WTC11 (cell line): ENCODE measurements around the gene TRPV6. TPM values are rescaled to one million over a fixed set of nuclear protein-coding genes. Genes with fewer than 3 reads are reported as not detected.

Source experiments
- ATAC-seq: fragments of 200-7000 bp; cut with Tn5 transposase; 2 replicates; pipeline ENCODE4 v1.10.0; 2021; ENCODE audit warnings: mild to moderate bottlenecking, moderate library complexity
- CTCF ChIA-PET: fragments of 300-600 bp; sonication (Branson Sonifier 250); formaldehyde crosslinking; loops from one replicate; lab custom pipeline; 2021; ENCODE audit warnings: antibody characterized with exemption; lab: Charles Lee
- POLR2A ChIA-PET: fragments of 350-600 bp; sonication (Branson Sonifier 250); formaldehyde crosslinking; loops from one replicate; lab custom pipeline; 2021; ENCODE audit warnings: antibody characterized with exemption; lab: Charles Lee
- DNase-seq: peaks from one replicate; pipeline ENCODE4 v3.0.0; 2021; ENCODE audit warnings: low spot score
- H3K27ac Mint-ChIP-seq: 2 replicates; pipeline ENCODE4 v1.8.0; 2021; ENCODE audit warnings: mixed read lengths
- H3K27me3 Mint-ChIP-seq: 2 replicates; pipeline ENCODE4 v1.8.0; 2021; ENCODE audit warnings: low read depth, mild to moderate bottlenecking, moderate library complexity, mixed read lengths
- H3K36me3 Mint-ChIP-seq: 2 replicates; pipeline ENCODE4 v1.8.0; 2021; ENCODE audit warnings: mixed read lengths
- H3K4me1 Mint-ChIP-seq: 2 replicates; pipeline ENCODE4 v1.8.0; 2022; ENCODE audit warnings: mixed read lengths
- H3K4me3 Mint-ChIP-seq: 2 replicates; pipeline ENCODE4 v1.8.0; 2021; ENCODE audit warnings: mild to moderate bottlenecking, moderate library complexity, mixed read lengths
- H3K9me3 Mint-ChIP-seq: 2 replicates; pipeline ENCODE4 v1.8.0; 2021; ENCODE audit warnings: mixed read lengths
- CBFB ChIP-seq: sonication (generic); formaldehyde crosslinking; IDR thresholded peaks from 2 replicates; pipeline ENCODE4 v1.8.1; 2022; ENCODE audit warnings: mild to moderate bottlenecking, low read depth, missing genetic modification reagents
- CREB1 ChIP-seq: sonication (generic); formaldehyde crosslinking; IDR thresholded peaks from 2 replicates; pipeline ENCODE4 v1.8.0; 2023; ENCODE audit warnings: mild to moderate bottlenecking, missing genetic modification reagents
- E2F4 ChIP-seq: sonication (generic); formaldehyde crosslinking; IDR thresholded peaks from 2 replicates; pipeline ENCODE4 v1.8.1; 2022; ENCODE audit warnings: low read depth, mild to moderate bottlenecking, moderate library complexity, missing genetic modification reagents, borderline replicate concordance
- ETV6 ChIP-seq: sonication (generic); formaldehyde crosslinking; IDR thresholded peaks from 2 replicates; pipeline ENCODE4 v1.8.1; 2022; ENCODE audit warnings: mild to moderate bottlenecking, missing genetic modification reagents
- JAZF1 ChIP-seq: fragments of 250-450 bp; sonication (Bioruptor Pico); IDR thresholded peaks from 2 replicates; pipeline ENCODE4 v1.9.0; 2021; ENCODE audit warnings: moderate library complexity, mild to moderate bottlenecking, inconsistent platforms
- KAT7 ChIP-seq: sonication (generic); formaldehyde crosslinking; IDR thresholded peaks from 2 replicates; pipeline ENCODE4 v1.8.1; 2023; ENCODE audit warnings: missing genetic modification reagents, mild to moderate bottlenecking, borderline replicate concordance
- MLX ChIP-seq: sonication (generic); formaldehyde crosslinking; IDR thresholded peaks from 2 replicates; pipeline ENCODE4 v1.8.1; 2023; ENCODE audit warnings: mild to moderate bottlenecking, missing genetic modification reagents, moderate library complexity
- OVOL2 ChIP-seq: fragments of 250-450 bp; sonication (Bioruptor Pico); IDR thresholded peaks from 2 replicates; pipeline ENCODE4 v1.9.0; 2021; ENCODE audit warnings: mild to moderate bottlenecking, borderline replicate concordance
- RORB ChIP-seq: fragments of 250-450 bp; sonication (Bioruptor Pico); IDR thresholded peaks from 2 replicates; pipeline ENCODE4 v1.9.0; 2021; ENCODE audit warnings: mild to moderate bottlenecking
- USF1 ChIP-seq: sonication (generic); formaldehyde crosslinking; IDR thresholded peaks from 2 replicates; pipeline ENCODE4 v1.8.0; 2022; ENCODE audit warnings: mild to moderate bottlenecking, missing genetic modification reagents
- ZNF416 ChIP-seq: fragments of 250-450 bp; sonication (Bioruptor Pico); IDR thresholded peaks from 2 replicates; pipeline ENCODE4 v1.9.0; 2021; ENCODE audit warnings: mild to moderate bottlenecking, inconsistent platforms
- ZNF671 ChIP-seq: fragments of 250-450 bp; sonication (Bioruptor Pico); IDR thresholded peaks from 2 replicates; pipeline ENCODE4 v1.8.0; 2021; ENCODE audit warnings: mild to moderate bottlenecking
- total RNA-seq: library from RNA; stranded (reverse); gene quantifications from 3 replicates; pipeline ENCODE4 v1.2.3, GENCODE V29; 2021
- TF ChIP-seq, protein P1 (sequence below): fragments of 250-450 bp; sonication (Bioruptor Pico); IDR thresholded peaks from 2 replicates; pipeline ENCODE4 v1.9.0; 2021; ENCODE audit warnings: mild to moderate bottlenecking
- TF ChIP-seq, protein P2 (sequence below): fragments of 250-450 bp; sonication (Bioruptor Pico); IDR thresholded peaks from 2 replicates; pipeline ENCODE4 v1.9.0; 2021; ENCODE audit warnings: mild to moderate bottlenecking, borderline replicate concordance
- TF ChIP-seq, protein P3 (sequence below): sonication (generic); formaldehyde crosslinking; IDR thresholded peaks from 2 replicates; pipeline ENCODE4 v1.8.1; 2023; ENCODE audit warnings: mild to moderate bottlenecking, missing genetic modification reagents, moderate library complexity
- TF ChIP-seq, protein P4 (sequence below): sonication (generic); formaldehyde crosslinking; conservative IDR thresholded peaks from 2 replicates; pipeline ENCODE4 v1.8.1; 2022; ENCODE audit warnings: mild to moderate bottlenecking, missing genetic modification reagents
- TF ChIP-seq, protein P5 (sequence below): sonication (generic); formaldehyde crosslinking; IDR thresholded peaks from 2 replicates; pipeline ENCODE4 v1.8.1; 2023; ENCODE audit warnings: mild to moderate bottlenecking, missing genetic modification reagents

TRPV6 gene
- total RNA-seq, 1 experiment from 2014 or later: 0.63 TPM

DNA sequence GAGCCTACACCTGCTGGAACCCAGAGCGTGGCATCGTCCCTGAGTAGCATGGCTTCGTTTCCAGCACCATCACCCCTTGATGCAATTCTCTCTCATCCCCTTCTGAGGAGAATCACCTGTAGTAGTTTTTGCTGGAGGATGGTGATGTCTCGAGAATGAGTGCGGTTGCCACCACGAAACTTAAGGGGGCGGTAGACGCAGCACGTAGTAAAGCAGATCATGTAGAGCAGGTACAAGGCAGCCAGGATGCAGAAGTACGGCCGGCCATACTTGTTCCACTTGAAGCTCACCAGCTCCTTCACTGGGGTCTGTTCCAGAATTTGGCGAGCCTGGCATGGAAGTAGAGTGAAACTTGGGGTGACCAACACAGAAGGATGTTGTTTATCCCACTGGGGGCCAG lies 39.9 kb upstream of the TRPV6 start (continued):
- TF ChIP-seq CREB1 (CRISPR knock-in tag) (no peak), CBFB (CRISPR knock-in tag) (no peak), ZNF671 (CRISPR knock-in tag) (no peak), KAT7 (CRISPR knock-in tag) (no peak), ZNF416 (CRISPR knock-in tag) (no peak)
- TF ChIP-seq, all 79 proteins: peak for 4

DNA sequence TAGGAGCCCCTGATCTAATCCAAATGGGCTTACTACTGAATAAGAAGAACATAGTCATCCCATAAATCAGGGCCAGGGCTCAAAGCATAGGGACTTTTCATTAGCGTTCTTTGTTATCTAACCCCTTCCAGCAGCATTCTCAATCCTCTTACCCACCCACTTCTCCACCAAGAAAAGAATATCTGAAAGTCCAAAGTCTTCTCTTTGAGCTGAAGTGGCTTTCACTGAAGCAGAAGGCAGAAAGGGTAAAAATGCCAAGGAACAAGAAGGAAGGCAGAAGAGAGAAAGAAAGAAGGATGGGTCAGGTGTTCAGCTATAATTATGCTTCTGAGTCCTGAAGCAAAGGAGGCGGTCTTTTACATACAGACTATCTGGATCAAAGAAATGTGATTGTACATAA lies 37.8 kb upstream of the TRPV6 start:
- no peak for ATAC-seq
- TF ChIP-seq JAZF1 (CRISPR knock-in tag) (no peak), E2F4 (CRISPR knock-in tag) (no peak), CREB1 (CRISPR knock-in tag) (no peak)
- TF ChIP-seq, protein P1, sequence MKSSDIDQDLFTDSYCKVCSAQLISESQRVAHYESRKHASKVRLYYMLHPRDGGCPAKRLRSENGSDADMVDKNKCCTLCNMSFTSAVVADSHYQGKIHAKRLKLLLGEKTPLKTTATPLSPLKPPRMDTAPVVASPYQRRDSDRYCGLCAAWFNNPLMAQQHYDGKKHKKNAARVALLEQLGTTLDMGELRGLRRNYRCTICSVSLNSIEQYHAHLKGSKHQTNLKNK (CRISPR knock-in tag): no peak
- TF ChIP-seq, protein P2, sequence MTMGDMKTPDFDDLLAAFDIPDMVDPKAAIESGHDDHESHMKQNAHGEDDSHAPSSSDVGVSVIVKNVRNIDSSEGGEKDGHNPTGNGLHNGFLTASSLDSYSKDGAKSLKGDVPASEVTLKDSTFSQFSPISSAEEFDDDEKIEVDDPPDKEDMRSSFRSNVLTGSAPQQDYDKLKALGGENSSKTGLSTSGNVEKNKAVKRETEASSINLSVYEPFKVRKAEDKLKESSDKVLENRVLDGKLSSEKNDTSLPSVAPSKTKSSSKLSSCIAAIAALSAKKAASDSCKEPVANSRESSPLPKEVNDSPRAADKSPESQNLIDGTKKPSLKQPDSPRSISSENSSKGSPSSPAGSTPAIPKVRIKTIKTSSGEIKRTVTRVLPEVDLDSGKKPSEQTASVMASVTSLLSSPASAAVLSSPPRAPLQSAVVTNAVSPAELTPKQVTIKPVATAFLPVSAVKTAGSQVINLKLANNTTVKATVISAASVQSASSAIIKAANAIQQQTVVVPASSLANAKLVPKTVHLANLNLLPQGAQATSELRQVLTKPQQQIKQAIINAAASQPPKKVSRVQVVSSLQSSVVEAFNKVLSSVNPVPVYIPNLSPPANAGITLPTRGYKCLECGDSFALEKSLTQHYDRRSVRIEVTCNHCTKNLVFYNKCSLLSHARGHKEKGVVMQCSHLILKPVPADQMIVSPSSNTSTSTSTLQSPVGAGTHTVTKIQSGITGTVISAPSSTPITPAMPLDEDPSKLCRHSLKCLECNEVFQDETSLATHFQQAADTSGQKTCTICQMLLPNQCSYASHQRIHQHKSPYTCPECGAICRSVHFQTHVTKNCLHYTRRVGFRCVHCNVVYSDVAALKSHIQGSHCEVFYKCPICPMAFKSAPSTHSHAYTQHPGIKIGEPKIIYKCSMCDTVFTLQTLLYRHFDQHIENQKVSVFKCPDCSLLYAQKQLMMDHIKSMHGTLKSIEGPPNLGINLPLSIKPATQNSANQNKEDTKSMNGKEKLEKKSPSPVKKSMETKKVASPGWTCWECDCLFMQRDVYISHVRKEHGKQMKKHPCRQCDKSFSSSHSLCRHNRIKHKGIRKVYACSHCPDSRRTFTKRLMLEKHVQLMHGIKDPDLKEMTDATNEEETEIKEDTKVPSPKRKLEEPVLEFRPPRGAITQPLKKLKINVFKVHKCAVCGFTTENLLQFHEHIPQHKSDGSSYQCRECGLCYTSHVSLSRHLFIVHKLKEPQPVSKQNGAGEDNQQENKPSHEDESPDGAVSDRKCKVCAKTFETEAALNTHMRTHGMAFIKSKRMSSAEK (CRISPR knock-in tag): no peak
- H3K4me3 Mint-ChIP-seq: no peak overlapping the region
- H3K27ac Mint-ChIP-seq: no peak overlapping the region
- H3K9me3 Mint-ChIP-seq: peaks cover 7% of the 10 kb centered on the region; the same call in 1 of the 2 replicates
- CTCF ChIA-PET: interaction anchor here (1.5 kb wide), 1 partner anchor 14 kb away, joined by 4 read pairs; no protein-coding TSS in a partner anchor
- POLR2A ChIA-PET: no interaction called here
- peaks cover 33% of the 10 kb centered on the region for H3K27me3 Mint-ChIP-seq
- H3K36me3 Mint-ChIP-seq: no peaks in the 10 kb centered on the region
- H3K4me1 Mint-ChIP-seq: no peaks in the 10 kb centered on the region
- DNase-seq: no peak

DNA sequence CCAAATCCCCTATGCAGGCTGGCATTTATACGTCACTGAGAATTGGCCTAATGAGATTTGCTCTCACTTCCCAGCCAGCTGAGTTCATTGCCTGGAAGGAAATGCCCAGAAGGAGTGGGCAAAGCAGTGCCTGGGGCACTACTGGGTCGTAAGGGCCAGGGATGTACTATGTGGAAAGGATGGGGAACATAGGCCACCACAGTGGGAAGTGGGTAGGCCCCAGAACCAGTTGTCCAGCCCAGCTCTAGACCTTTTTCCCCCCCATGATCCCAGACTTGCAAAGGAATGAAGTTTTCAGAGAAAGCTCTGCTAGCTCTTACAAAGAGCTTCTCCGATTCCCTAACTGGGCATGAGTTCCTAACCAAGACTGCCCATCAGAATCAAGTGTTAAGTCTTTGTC lies 34.1 kb upstream of the TRPV6 start:
- no peak for TF ChIP-seq RORB (CRISPR knock-in tag)
- TF ChIP-seq OVOL2 (CRISPR knock-in tag): no peak
- TF ChIP-seq ETV6 (CRISPR knock-in tag): no peak
- TF ChIP-seq, protein P3, sequence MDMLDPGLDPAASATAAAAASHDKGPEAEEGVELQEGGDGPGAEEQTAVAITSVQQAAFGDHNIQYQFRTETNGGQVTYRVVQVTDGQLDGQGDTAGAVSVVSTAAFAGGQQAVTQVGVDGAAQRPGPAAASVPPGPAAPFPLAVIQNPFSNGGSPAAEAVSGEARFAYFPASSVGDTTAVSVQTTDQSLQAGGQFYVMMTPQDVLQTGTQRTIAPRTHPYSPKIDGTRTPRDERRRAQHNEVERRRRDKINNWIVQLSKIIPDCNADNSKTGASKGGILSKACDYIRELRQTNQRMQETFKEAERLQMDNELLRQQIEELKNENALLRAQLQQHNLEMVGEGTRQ (CRISPR knock-in tag): no peak
- no peak for TF ChIP-seq USF1 (CRISPR knock-in tag)
- no peak for TF ChIP-seq MLX
- TF ChIP-seq, protein P4, sequence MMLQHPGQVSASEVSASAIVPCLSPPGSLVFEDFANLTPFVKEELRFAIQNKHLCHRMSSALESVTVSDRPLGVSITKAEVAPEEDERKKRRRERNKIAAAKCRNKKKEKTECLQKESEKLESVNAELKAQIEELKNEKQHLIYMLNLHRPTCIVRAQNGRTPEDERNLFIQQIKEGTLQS: no peak
- TF ChIP-seq, protein P5, sequence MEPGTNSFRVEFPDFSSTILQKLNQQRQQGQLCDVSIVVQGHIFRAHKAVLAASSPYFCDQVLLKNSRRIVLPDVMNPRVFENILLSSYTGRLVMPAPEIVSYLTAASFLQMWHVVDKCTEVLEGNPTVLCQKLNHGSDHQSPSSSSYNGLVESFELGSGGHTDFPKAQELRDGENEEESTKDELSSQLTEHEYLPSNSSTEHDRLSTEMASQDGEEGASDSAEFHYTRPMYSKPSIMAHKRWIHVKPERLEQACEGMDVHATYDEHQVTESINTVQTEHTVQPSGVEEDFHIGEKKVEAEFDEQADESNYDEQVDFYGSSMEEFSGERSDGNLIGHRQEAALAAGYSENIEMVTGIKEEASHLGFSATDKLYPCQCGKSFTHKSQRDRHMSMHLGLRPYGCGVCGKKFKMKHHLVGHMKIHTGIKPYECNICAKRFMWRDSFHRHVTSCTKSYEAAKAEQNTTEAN (CRISPR knock-in tag): no peak
- ChIA-PET POLR2A (no interaction called here), CTCF (interaction anchor here (1.0 kb wide), 1 partner anchor 46 kb away, joined by 3 read pairs; no protein-coding TSS in a partner anchor)
- no peak overlapping the region for H3K27ac Mint-ChIP-seq
- ATAC-seq (no peak), DNase-seq (no peak)
- no peaks in the 10 kb centered on the region for H3K36me3 Mint-ChIP-seq
- H3K4me1 Mint-ChIP-seq: no peaks in the 10 kb centered on the region
- no peak overlapping the region for H3K4me3 Mint-ChIP-seq
- H3K27me3 Mint-ChIP-seq: peaks cover 4% of the 10 kb centered on the region; the same call in 1 of the 2 replicates
- no peaks in the 10 kb centered on the region for H3K9me3 Mint-ChIP-seq
